ENCODE data around the gene NGEF. TPM values are rescaled to one million over a fixed set of nuclear protein-coding genes. Genes with fewer than 3 reads are reported as not detected.

NGEF gene
- total RNA-seq, 1 experiment from 2014 or later, result 1.9 TPM

DNA sequence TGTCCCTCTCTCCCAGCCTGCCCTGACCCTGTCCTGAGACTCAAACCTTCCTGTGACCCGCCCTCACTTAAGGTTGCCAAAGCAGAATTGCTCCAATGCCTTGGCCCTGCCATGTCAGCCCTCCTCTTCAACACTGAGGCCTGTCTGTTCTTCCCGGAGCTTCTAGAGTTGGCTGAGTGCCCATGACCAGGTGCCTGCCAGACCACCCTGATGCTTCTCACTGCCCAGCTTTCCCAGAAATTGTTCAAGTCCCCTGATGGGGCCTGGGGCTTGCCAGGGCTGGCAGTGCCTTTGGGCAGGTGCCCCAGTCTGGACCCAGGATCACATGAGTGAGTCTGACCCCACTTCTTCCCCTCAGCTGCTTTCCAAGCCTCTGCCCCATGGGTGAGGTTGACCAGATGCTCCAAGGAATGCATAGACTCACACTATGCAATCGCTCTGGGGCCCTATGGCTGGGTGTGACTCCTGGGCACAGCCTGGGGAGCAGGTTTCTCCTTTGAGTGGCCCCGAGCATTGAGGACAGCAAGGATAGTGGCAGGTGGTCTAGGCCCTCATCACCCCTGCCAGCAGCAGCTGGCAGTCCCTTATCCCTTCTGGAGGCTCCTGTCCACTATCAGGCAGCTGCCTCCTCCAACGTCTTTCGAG is 44.0 kb upstream of the NGEF start:
- no peak overlapping the region for H3T11ph ChIP-seq (ENCODE audit: low read length)
- H2BK15ac ChIP-seq (ENCODE audit: low read depth, low read length), result no peak overlapping the region
- H3K79me2 ChIP-seq (ENCODE audit: insufficient read depth, low read length), result no peaks in the 10 kb centered on the region
- peaks cover 23 to 28% of the 10 kb centered on the region in 2 experiments for H3K4me1 Mint-ChIP-seq
- no peak overlapping the region for H3K23ac ChIP-seq (ENCODE audit: insufficient read length, low read depth, low read length)
- H3K4me1 ChIP-seq (ENCODE audit: insufficient read depth, low read length), result no peaks in the 10 kb centered on the region
- H4K91ac ChIP-seq (ENCODE audit: insufficient read length, low read depth, low read length), result no peak overlapping the region
- H3K4ac ChIP-seq (ENCODE audit: low read depth, low read length), result no peak overlapping the region
- H2BK120ac ChIP-seq (ENCODE audit: low read depth, low read length, poor library complexity, severe bottlenecking), result no peak overlapping the region
- no peaks in the 10 kb centered on the region; a peak in 1 of 5 replicates for H3K9me3 Mint-ChIP-seq
- no peak for DNase-seq
- TF ChIP-seq, protein P1, sequence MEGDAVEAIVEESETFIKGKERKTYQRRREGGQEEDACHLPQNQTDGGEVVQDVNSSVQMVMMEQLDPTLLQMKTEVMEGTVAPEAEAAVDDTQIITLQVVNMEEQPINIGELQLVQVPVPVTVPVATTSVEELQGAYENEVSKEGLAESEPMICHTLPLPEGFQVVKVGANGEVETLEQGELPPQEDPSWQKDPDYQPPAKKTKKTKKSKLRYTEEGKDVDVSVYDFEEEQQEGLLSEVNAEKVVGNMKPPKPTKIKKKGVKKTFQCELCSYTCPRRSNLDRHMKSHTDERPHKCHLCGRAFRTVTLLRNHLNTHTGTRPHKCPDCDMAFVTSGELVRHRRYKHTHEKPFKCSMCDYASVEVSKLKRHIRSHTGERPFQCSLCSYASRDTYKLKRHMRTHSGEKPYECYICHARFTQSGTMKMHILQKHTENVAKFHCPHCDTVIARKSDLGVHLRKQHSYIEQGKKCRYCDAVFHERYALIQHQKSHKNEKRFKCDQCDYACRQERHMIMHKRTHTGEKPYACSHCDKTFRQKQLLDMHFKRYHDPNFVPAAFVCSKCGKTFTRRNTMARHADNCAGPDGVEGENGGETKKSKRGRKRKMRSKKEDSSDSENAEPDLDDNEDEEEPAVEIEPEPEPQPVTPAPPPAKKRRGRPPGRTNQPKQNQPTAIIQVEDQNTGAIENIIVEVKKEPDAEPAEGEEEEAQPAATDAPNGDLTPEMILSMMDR (conservative IDR thresholded peaks at IDR 0.05), result no peak
- no peak overlapping the region for H3K4me2 ChIP-seq (ENCODE audit: insufficient read depth, insufficient read length, low read length)
- H3K23me2 ChIP-seq (ENCODE audit: insufficient read length, low read depth, low read length, poor library complexity, severe bottlenecking), result no peaks in the 10 kb centered on the region
- H3K14ac ChIP-seq (ENCODE audit: insufficient read depth, low read length), result no peak overlapping the region; the same call in 1 of the 2 replicates
- no peaks in the 10 kb centered on the region for H3K9me3 ChIP-seq (ENCODE audit: control insufficient read depth, low read depth, low read length)
- no peaks in the 10 kb centered on the region for H4K20me1 ChIP-seq (ENCODE audit: control insufficient read depth, insufficient read depth, insufficient read length)
- no peak overlapping the region for H3K4me3 Mint-ChIP-seq
- no peak overlapping the region for H2BK5ac ChIP-seq (ENCODE audit: insufficient read length, low read length)
- no peaks in the 10 kb centered on the region for H3K27me3 ChIP-seq (ENCODE audit: insufficient read depth, low read length)
- peaks cover 23% of the 10 kb centered on the region for H3K27me3 Mint-ChIP-seq (ENCODE audit: low read depth)
- no peak overlapping the region for H4K8ac ChIP-seq (replicated peaks; ENCODE audit: insufficient read length, low read depth, low read length)
- no peaks in the 10 kb centered on the region for H3K79me1 ChIP-seq (ENCODE audit: insufficient read depth, low read depth, low read length, poor library complexity, severe bottlenecking)
- H3K27ac Mint-ChIP-seq, result no peak overlapping the region; a peak in 1 of 7 replicates
- no peaks in the 10 kb centered on the region for H3K36me3 Mint-ChIP-seq (ENCODE audit: insufficient read depth in 1 of 3, low read depth in 3 of 3)
- no peak overlapping the region for H3K27ac ChIP-seq (ENCODE audit: insufficient read length, low read depth, low read length)
- no CpG with 5 or more reads among the region's 6 CpGs for WGBS (ENCODE audit: extremely low coverage, insufficient read length, low lambda C conversion rate)
- no peak overlapping the region for H3K18ac ChIP-seq (ENCODE audit: insufficient read length, low read depth, low read length)
- H2AK5ac ChIP-seq (ENCODE audit: insufficient read length, low read length), result no peak overlapping the region
- H3K56ac ChIP-seq (ENCODE audit: insufficient read length, low read depth, low read length), result no peak overlapping the region
- no peak overlapping the region for H2BK20ac ChIP-seq (ENCODE audit: low read depth, low read length, poor library complexity, severe bottlenecking)
- H4K5ac ChIP-seq (ENCODE audit: insufficient read length, low read depth, low read length), result no peak overlapping the region
- H3K9ac ChIP-seq (ENCODE audit: extremely low read depth, insufficient read length, low read length), result no peak overlapping the region
- H2AFZ ChIP-seq (ENCODE audit: low read length), result no peak overlapping the region
- H2BK12ac ChIP-seq (ENCODE audit: insufficient read length, low read depth, low read length), result no peak overlapping the region

All from H9 (cell line).